ENCODE results near the gene PHF20.

DNA sequence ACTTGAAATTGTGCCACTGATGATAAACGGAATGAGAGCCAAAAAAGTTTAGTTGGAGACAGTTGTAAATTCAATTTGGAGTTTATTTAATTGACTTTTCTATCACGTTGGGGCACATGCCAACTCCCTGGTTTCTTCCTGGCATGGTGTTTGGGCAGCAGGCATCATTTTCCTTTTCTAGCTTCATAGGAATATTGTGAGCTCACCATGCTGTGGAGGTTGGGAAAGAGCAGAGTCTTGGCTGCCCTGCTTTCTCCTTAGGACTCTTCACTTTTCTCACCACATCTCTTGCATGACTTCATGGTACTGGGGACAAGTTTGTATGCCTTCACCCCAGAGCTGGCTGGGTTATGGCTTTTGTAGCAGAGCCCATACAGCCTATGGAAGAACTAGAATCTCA, 176.1 kb downstream of the PHF20 start:
- TF ChIP-seq ZNF274 (IDR thresholded peaks at IDR 0.05; ENCODE audit: low read depth, low read length) = no peak
- TF ChIP-seq YY1 (IDR thresholded peaks at IDR 0.05; ENCODE audit: insufficient read depth, insufficient read length) = no peak
- no peak for TF ChIP-seq SUZ12 (IDR thresholded peaks at IDR 0.05; ENCODE audit: extremely low read depth, insufficient read depth, insufficient read length)
